Stimulated activated CD8-positive, alpha-beta memory T cell treated with anti-CD3 and anti-CD28 coated beads, Interleukin-7, amount 100 ng/mL, for 1 hour (primary cell): ENCODE data around the gene SULT1C4.

Experiments
- DNase-seq, 2 donors: peaks; one replicate each; pipeline ENCODE4 v3.0.0-alpha.2; 2020; ENCODE audit warnings: low read depth in 2 of 2

SULT1C4 gene

DNA sequence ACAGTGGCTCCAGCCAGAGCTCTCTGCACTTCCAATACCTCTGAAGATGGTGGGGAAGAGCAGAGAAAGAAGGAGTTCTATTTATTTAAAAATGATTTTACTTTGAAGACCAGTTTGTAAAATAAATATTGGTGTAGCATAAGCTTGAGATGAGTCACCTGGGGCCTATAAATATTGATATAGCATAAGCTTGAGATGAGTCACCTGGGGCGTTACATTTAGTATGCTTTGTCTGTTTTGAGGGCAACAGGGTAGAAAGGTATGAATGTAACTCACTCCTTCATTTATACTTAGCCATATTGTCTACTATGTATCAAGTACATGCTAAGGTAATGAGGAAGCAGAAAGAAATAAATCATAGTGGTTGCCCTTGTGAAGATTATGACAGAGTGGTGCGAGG is 7.7 kb upstream of the SULT1C4 start:
- no peak for DNase-seq

GRCh38 chr2:108376774-108377173 is 980 bp upstream of the SULT1C4 start:
- no peak for DNase-seq

- no peak for DNase-seq
Measured at GRCh38 chr2:108377401-108377800, 353 bp upstream of the SULT1C4 start.

GRCh38 chr2:108378851-108379250 is 1.1 kb downstream of the SULT1C4 start:
- DNase-seq, result no peak

DNA sequence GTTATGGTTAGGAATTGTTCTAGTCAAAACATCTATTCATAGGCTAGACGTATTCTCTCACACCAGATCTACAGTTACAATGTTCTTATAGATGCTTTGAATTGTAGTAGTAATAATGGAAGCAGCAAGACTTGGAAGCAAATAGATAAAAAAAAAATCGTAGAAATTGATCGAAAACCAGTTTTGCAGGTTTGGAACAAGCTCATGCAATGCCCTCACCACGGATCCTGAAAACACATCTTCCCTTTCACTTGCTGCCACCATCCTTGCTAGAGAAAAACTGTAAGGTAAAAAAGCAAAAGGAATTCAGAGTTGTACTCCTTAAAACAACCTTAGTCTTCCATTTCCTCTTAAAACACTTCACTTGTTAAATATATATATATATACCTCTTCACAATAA is 4.4 kb downstream of the SULT1C4 start:
- no peak for DNase-seq

- no peak for DNase-seq
Measured at GRCh38 chr2:108383146-108383830, 5.5 kb downstream of the SULT1C4 start.

GRCh38 chr2:108384662-108385393 is 7.1 kb downstream of the SULT1C4 start:
- DNase-seq, result no peak

DNA sequence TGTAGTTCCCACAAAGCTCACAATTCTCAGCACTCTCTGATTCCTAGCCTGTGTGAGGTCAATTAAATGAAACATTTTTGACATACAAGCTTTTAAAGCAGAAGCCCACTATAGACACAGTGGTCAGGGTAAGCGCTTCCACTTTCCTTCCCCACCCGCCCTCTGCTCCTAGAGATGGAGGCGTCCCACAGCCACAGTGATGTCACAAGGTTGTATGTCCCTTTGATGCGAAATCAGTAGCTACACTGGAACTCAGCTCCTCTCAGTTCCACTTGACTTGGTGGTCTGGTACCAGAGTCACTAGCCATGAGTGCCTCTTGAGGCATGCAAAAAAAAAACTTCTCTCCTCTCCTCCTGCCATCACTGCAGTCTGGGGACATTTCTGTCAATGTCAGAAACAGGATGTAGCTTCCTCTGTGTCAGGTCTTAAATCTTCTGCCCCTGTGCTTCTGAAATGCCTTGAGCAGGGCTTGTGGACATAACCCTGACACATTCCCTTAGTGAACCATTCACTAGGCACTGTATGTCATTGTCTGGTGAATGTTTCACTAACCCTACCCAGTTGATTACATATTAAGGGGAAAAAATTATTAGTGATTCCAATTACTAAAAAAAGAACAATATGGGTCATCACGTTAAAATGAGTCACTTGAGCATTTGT is 7.8 kb downstream of the SULT1C4 start:
- no peak for DNase-seq

GRCh38 chr2:108388045-108388444 is 10.3 kb downstream of the SULT1C4 start:
- no peak for DNase-seq

GRCh38 chr2:108390340-108390739 is 12.6 kb downstream of the SULT1C4 start:
- no peak for DNase-seq

DNA sequence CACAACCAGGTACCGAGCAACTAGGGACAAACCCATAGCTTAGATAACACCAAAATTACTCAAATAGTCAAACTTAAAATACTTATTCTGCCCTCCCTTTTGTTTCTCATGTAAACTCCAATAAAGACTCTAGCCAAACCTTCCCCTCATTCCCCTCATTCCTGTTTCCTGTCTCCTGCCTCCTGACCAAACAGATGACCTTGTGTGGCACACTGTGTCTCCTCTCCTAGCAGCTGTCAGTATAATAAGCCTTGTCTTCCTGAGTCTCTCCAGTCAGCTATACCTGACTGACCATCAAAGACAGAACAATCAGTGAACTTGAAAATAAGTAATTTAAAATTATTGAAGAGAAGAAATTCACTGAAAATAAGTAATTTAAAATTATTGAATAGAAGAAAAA is 14.3 kb downstream of the SULT1C4 start:
- no peak for DNase-seq

DNA sequence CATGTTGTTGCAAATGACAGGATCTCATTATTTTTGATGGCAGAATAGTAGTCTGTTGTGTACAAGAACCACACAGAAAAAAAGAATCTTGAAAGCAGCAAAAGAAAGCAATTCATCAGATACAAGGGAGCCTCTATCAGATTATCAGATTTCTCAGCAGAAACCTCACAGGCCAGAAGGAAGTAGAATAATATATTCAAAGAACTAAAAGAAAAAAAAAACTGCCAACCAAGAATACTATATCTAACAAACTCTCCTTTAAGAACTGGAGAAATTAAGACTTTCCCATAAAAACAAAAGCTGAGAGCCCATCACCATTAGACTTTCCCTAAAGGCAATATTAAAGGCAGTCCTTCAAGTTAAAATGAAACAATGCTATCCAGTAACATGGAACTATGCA is 15.4 kb downstream of the SULT1C4 start:
- DNase-seq, result no peak

- no peak for DNase-seq
Measured at GRCh38 chr2:108395155-108395554, 17.4 kb downstream of the SULT1C4 start.

DNA sequence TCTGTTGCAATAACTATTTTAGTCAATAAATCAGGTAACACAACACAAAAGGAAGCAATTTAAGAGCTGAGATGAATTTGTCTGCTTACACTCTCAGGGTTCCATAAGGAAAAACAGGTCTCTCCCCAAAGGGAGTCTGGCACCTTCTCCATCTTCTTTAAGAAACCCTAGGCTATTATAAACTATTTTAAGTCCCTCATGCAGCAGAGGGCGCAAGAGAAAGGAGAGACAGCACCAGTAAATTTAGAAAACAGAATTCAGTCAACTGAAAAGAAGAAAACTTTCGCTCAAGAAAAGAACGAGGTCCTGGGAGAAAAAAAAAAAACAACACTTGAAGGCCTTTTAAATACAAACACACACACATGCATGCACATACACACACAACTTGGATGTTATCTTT is 19.1 kb downstream of the SULT1C4 start:
- no peak for DNase-seq

DNA sequence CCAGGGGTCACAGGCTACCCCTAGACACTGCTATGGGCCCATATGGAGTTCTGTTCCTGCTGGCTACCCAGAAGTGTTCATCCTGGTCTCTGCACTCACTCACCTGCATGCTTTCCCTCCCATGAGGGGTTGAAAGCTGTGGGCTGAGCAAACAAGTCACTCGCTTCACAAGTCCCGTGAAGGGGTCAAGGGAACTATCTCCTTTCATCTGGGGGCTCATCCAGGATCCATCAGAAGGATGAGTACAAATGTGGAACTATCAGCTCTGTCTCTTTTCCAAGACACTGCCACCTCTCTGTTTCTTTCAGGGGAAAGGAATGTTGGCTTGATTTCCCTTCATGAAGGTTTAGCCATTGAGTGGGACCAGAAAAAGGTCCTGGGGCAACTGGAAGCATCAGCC is 21.7 kb downstream of the SULT1C4 start:
- DNase-seq, result no peak

GRCh38 chr2:108401800-108402199 is 24.0 kb downstream of the SULT1C4 start:
- no peak for DNase-seq

DNA sequence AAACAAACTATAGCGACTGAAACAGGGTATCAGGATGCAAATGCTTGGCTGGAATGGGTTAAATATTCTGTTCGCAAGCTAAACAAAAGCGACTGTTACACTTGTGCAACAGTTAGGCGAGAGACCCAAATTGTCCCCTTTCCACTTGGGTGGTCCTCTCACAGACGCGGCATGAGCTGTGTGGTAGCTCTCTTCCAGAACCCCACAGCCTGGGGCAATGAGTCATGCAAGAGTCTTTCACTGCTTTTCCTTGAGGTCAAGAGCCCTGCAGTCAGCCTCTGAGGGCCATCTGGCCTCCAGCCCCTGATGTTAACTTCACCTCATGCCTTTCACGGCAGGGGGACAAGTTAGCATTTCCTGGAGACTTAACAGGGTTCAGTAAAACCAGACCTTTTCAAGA is 25.7 kb downstream of the SULT1C4 start:
- no peak for DNase-seq

GRCh38 chr2:108404784-108405397 is 27.1 kb downstream of the SULT1C4 start:
- DNase-seq, result no peak

- DNase-seq, result no peak
Measured at GRCh38 chr2:108407864-108408729, 30.3 kb downstream of the SULT1C4 start.

DNA sequence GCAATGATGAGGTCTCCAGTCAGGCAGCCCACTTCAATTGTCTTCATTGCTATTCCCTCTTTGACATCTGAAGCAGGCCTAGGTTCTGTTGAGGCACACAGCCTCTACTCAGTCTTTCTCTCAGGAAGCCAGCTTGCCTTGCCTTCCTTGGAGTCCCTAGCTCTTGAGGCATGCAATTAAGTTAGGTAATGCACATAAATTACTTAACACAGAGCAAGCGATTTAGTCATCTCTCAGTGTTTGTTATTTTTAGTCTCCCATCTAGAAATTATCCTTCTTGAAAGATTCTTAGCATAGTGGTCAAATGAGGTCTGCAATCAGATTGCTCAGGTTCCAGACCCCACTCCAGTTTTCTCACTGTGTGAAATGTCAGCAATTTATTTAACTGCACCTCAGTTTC is 32.0 kb downstream of the SULT1C4 start:
- DNase-seq, result no peak

DNA sequence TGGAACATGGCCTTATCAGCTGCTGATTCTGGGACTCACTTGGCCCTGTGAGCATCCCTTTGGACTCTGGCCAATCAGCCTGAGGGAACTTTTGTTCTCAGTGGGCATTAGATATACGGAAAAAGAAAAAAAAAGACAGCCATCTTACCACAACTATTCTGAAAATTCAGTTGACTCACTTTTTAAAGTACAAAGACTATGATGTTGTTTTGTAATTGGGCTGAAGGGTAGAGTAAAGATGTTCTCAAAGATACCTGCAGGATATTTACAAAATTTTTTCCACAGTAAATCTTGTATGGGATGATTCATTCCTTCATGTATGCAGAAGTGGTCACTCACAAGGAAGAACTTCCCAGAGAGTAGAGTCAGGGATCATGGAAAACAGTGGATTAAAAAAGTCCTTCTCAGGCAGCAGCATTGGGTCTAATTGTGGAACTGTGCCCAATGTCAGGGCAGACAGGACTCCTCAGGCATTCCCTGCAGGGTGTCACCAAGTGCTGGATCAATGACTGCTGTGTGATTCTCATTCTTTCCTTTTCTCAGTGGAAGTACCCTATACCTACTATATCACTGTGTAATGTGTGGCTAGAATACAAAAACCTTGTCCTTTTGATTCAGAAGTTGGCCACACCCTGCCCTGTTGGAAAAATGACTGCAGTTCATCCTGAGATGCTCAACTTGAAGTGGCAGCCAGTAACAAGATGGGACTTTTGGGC is 35.4 kb downstream of the SULT1C4 start:
- no peak for DNase-seq
